Measurements from ENCODE around the gene MIDN. TPM values are rescaled to one million over a fixed set of nuclear protein-coding genes. Genes with fewer than 3 reads are reported as not detected.
"Not testable (repeated sequence)": the region's sequence is repeated elsewhere in the genome, so short reads cannot be mapped to it uniquely, and the experiment has no call there.

Gene MIDN
- total RNA-seq, 6 experiments from 2014 or later: 58.4 to 73.3 (median 67.4) TPM

- TF ChIP-seq, protein P1, sequence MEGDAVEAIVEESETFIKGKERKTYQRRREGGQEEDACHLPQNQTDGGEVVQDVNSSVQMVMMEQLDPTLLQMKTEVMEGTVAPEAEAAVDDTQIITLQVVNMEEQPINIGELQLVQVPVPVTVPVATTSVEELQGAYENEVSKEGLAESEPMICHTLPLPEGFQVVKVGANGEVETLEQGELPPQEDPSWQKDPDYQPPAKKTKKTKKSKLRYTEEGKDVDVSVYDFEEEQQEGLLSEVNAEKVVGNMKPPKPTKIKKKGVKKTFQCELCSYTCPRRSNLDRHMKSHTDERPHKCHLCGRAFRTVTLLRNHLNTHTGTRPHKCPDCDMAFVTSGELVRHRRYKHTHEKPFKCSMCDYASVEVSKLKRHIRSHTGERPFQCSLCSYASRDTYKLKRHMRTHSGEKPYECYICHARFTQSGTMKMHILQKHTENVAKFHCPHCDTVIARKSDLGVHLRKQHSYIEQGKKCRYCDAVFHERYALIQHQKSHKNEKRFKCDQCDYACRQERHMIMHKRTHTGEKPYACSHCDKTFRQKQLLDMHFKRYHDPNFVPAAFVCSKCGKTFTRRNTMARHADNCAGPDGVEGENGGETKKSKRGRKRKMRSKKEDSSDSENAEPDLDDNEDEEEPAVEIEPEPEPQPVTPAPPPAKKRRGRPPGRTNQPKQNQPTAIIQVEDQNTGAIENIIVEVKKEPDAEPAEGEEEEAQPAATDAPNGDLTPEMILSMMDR (IDR thresholded peaks at IDR 0.05): no peak
- Mint-ChIP-seq H3K36me3 (ENCODE audit: low read depth) (peaks cover 19% of the 10 kb centered on the region), H3K27me3 (ENCODE audit: insufficient read depth) (peaks cover 5% of the 10 kb centered on the region), H3K9me3 (no peaks in the 10 kb centered on the region), H3K27ac (peak overlapping the region; percentile 93), H3K4me1 (ENCODE audit: low read depth) (peaks cover 27% of the 10 kb centered on the region), H3K4me3 (peak overlapping the region; percentile 90)
- DNase-seq: no peak
Observed at GRCh38 chr19:1206864-1207450, 41.4 kb upstream of the MIDN start.

GRCh38 chr19:1208830-1209229 is 39.6 kb upstream of the MIDN start:
- peaks cover 26% of the 10 kb centered on the region for H3K36me3 Mint-ChIP-seq (ENCODE audit: low read depth)
- H3K9me3 Mint-ChIP-seq; H3K27me3 Mint-ChIP-seq (ENCODE audit: insufficient read depth): not testable (repeated sequence)
- H3K27ac Mint-ChIP-seq: peak overlapping the region; percentile 38; the same call in 1 of the 2 replicates
- H3K4me1 Mint-ChIP-seq (ENCODE audit: low read depth): peaks cover 26% of the 10 kb centered on the region
- DNase-seq: peak; percentile 32
- peak overlapping the region; percentile 54 for H3K4me3 Mint-ChIP-seq

- H3K4me1 Mint-ChIP-seq (ENCODE audit: low read depth): peaks cover 27% of the 10 kb centered on the region
- no peaks in the 10 kb centered on the region for H3K9me3 Mint-ChIP-seq
- peaks cover 26% of the 10 kb centered on the region for H3K36me3 Mint-ChIP-seq (ENCODE audit: low read depth)
- no peak for DNase-seq
- peaks cover 10% of the 10 kb centered on the region for H3K27me3 Mint-ChIP-seq (ENCODE audit: insufficient read depth)
- peak overlapping the region; percentile 36 for H3K27ac Mint-ChIP-seq
- TF ChIP-seq, protein P1 (IDR thresholded peaks at IDR 0.05): no peak
- no peak overlapping the region; the same call in 1 of the 2 replicates for H3K4me3 Mint-ChIP-seq
Observed at GRCh38 chr19:1210227-1210538, 38.2 kb upstream of the MIDN start.

- Mint-ChIP-seq H3K27ac (peak overlapping the region; percentile 42), H3K4me1 (ENCODE audit: low read depth) (peaks cover 42% of the 10 kb centered on the region), H3K27me3 (ENCODE audit: insufficient read depth) (peaks cover 14% of the 10 kb centered on the region), H3K4me3 (no peak overlapping the region), H3K9me3 (no peaks in the 10 kb centered on the region), H3K36me3 (ENCODE audit: low read depth) (peaks cover 23% of the 10 kb centered on the region)
- TF ChIP-seq, protein P1 (IDR thresholded peaks at IDR 0.05): no peak
- no peak for DNase-seq
Observed at GRCh38 chr19:1211494-1212234, 36.7 kb upstream of the MIDN start.

GRCh38 chr19:1213391-1214286 is 34.7 kb upstream of the MIDN start:
- peak; percentile 86 for DNase-seq
- Mint-ChIP-seq H3K4me1 (ENCODE audit: low read depth) (peaks cover 38% of the 10 kb centered on the region), H3K9me3 (no peaks in the 10 kb centered on the region), H3K4me3 (peak overlapping the region; percentile 76), H3K27me3 (ENCODE audit: insufficient read depth) (peaks cover 11% of the 10 kb centered on the region), H3K36me3 (ENCODE audit: low read depth) (peaks cover 11% of the 10 kb centered on the region), H3K27ac (peak overlapping the region; percentile 96)
- TF ChIP-seq, protein P1 (IDR thresholded peaks at IDR 0.05): no peak

All from HFFc6 (cell line).